CD4-positive, alpha-beta T cell (primary cell): ENCODE measurements around the gene GATA5. TPM values are rescaled to one million over a fixed set of nuclear protein-coding genes. Genes with fewer than 3 reads are reported as not detected.

Source experiments
- ATAC-seq: fragments of 200-7000 bp; cut with Tn5 transposase; one replicate; pipeline ENCODE4 v1.10.0; 2022; ENCODE audit warnings: mild to moderate bottlenecking; ENCODE audit not compliant: poor library complexity
- CTCF ChIA-PET: fragments of 350-600 bp; sonication (Branson Sonifier 250); formaldehyde crosslinking; loops from one replicate; lab custom pipeline; 2021; ENCODE audit warnings: antibody characterized with exemption, inconsistent platforms; lab: Charles Lee
- POLR2A ChIA-PET: fragments of 350-600 bp; sonication (Branson Sonifier 250); formaldehyde crosslinking; loops from one replicate; lab custom pipeline; 2021; ENCODE audit warnings: antibody characterized with exemption, inconsistent platforms; lab: Charles Lee
- DNase-seq, 14 experiments: peaks; one replicate each; pipeline ENCODE4 v3.0.0-alpha.2; 2013 to 2020; ENCODE audit warnings: mixed read lengths in 2 of 14
- H3K27ac ChIP-seq, 2 donors: one replicate each; pipeline versions ENCODE4 v1.5.1 to v1.7.0; 2013; ENCODE audit warnings: low read length in 2 of 2, low read depth in 1 of 2, mild to moderate bottlenecking in 1 of 2
- H3K27me3 ChIP-seq, 2 experiments: 1 replicate in 1 of 2; 2 replicates in 1 of 2; pipeline versions ENCODE4 v1.6.1 to v1.7.0; 2013; ENCODE audit warnings: low read length in 2 of 2, control low read depth in 1 of 2, mild to moderate bottlenecking in 1 of 2, moderate library complexity in 1 of 2; ENCODE audit not compliant: insufficient read depth in 2 of 2, control insufficient read depth in 1 of 2
- H3K36me3 ChIP-seq: one replicate; pipeline ENCODE4 v1.6.1; 2013; ENCODE audit warnings: low read length, control low read depth; ENCODE audit not compliant: insufficient read depth
- H3K4me1 ChIP-seq: one replicate; pipeline ENCODE4 v1.6.1; 2013; ENCODE audit warnings: low read length, control low read depth; ENCODE audit not compliant: insufficient read depth
- H3K4me3 ChIP-seq: one replicate; pipeline ENCODE4 v1.5.1; 2013; ENCODE audit warnings: mild to moderate bottlenecking, low read length, moderate library complexity
- H3K9me3 ChIP-seq, 2 experiments: 1 replicate in 1 of 2; 2 replicates in 1 of 2; pipeline versions ENCODE4 v1.6.1 to v1.7.0; 2013; ENCODE audit warnings: low read length in 2 of 2, mild to moderate bottlenecking in 2 of 2, control low read depth in 1 of 2, moderate library complexity in 1 of 2; ENCODE audit not compliant: control insufficient read depth in 1 of 2, insufficient read depth in 1 of 2
- H3K27ac Mint-ChIP-seq: one replicate; pipeline ENCODE4 v1.8.0; 2020; ENCODE audit warnings: mixed read lengths
- H3K27me3 Mint-ChIP-seq: one replicate; pipeline ENCODE4 v1.8.0; 2021; ENCODE audit warnings: mixed read lengths
- H3K36me3 Mint-ChIP-seq: one replicate; pipeline ENCODE4 v1.8.0; 2021; ENCODE audit warnings: low read depth, mixed read lengths
- H3K4me1 Mint-ChIP-seq: one replicate; pipeline ENCODE4 v1.8.0; 2021; ENCODE audit warnings: low read depth, mixed read lengths
- H3K4me3 Mint-ChIP-seq: one replicate; pipeline ENCODE4 v1.8.0; 2020; ENCODE audit warnings: mild to moderate bottlenecking, mixed read lengths
- H3K9me3 Mint-ChIP-seq: one replicate; pipeline ENCODE4 v1.8.0; 2020; ENCODE audit warnings: mixed read lengths
- intact Hi-C, 2 experiments: fragments of 100-400 bp; cut with DNase I in 1 of 2; cut with micrococcal nuclease in 1 of 2; formaldehyde crosslinking; loops; one replicate each; pipeline versions ENCODE4 v1.15.1 to v1.9.0; 2023 to 2025; cut with DNase I, micrococcal nuclease
- total RNA-seq, 174 experiments: library from RNA in 2 of 174; stranded (reverse) in 2 of 174; gene quantifications; one replicate each; pipeline ENCODE4 v1.2.3 and lab custom pipeline; 2021 to 2026
- TF ChIP-seq, protein P1 (sequence below): fragments of 200-600 bp; IDR thresholded peaks from one replicate; pipeline ENCODE4 v1.8.0; 2022; ENCODE audit warnings: antibody characterized with exemption, mild to moderate bottlenecking

Gene GATA5
- total RNA-seq, 2 experiments from 2014 or later, result not detected

DNA sequence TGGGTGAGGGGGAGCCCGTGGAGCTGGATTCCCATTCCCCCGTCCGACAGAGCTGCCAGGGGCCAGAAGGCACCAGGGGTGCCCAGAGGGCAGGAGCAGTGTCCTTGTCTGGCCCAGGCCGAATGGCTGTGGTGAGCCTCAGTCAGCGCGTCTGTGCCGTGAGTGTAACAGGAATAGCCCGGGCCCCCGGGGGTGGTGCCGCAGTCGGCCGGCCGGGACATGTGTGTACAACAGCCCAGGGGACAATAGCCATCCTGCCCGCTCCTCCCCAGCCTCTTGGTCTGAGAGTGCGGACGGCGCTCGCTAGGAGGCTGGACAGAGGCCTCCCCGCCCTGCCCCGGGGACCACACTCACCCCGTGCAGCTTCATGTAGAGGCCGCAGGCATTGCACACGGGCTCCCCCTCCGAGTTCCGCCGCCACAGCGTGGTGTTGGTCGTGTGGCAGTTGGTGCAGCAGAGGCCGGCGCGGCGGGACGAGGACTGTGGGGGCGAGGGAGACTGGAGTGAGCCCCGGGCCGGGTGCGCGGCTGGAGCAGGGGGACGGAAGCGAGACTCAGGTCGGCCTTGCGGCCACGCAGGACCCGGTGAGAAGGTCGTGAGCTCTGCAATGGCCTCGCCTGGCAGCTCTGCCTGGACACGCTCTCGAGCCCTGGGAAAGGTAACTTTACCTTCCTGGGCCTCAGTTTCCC lies 9.6 kb downstream of the GATA5 start:
- no peak overlapping the region for H3K4me3 ChIP-seq
- ChIA-PET CTCF (no interaction called here), POLR2A (no interaction called here)
- intact Hi-C loops, result no loop called here
- no peak overlapping the region for H3K27ac ChIP-seq
- peaks cover 17% of the 10 kb centered on the region for H3K27me3 Mint-ChIP-seq
- no peaks in the 10 kb centered on the region for H3K36me3 Mint-ChIP-seq
- DNase-seq (no peak), ATAC-seq (no peak)
- H3K36me3 ChIP-seq, result no peaks in the 10 kb centered on the region
- TF ChIP-seq, protein P1, sequence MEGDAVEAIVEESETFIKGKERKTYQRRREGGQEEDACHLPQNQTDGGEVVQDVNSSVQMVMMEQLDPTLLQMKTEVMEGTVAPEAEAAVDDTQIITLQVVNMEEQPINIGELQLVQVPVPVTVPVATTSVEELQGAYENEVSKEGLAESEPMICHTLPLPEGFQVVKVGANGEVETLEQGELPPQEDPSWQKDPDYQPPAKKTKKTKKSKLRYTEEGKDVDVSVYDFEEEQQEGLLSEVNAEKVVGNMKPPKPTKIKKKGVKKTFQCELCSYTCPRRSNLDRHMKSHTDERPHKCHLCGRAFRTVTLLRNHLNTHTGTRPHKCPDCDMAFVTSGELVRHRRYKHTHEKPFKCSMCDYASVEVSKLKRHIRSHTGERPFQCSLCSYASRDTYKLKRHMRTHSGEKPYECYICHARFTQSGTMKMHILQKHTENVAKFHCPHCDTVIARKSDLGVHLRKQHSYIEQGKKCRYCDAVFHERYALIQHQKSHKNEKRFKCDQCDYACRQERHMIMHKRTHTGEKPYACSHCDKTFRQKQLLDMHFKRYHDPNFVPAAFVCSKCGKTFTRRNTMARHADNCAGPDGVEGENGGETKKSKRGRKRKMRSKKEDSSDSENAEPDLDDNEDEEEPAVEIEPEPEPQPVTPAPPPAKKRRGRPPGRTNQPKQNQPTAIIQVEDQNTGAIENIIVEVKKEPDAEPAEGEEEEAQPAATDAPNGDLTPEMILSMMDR, result no peak
- H3K4me1 ChIP-seq, result no peaks in the 10 kb centered on the region
- H3K9me3 Mint-ChIP-seq, result no peaks in the 10 kb centered on the region
- no peak overlapping the region for H3K4me3 Mint-ChIP-seq
- peaks cover 0 to 13% of the 10 kb centered on the region in 2 experiments for H3K27me3 ChIP-seq
- H3K4me1 Mint-ChIP-seq, result no peaks in the 10 kb centered on the region
- H3K9me3 ChIP-seq, result no peaks in the 10 kb centered on the region
- H3K27ac Mint-ChIP-seq, result no peak overlapping the region

DNA sequence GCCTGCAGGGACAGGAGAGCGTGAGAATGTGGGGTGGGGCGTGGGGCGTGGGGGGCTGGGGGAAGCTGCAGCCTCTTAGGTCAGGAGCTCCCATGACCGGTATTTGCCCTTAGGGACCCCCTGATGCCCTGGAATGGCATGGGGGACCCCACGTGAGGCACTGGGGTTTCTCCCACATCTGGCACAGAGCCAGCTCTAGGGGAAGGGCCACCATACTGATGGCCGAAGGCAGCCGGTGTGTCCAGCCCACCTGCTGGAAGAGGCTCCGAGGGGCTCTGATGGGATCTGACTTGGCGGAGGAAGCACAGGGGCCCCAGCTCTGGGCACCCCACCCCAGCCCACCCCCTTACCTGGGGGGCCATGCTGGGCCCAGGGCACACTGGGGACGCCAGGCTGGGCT lies 10.8 kb downstream of the GATA5 start:
- POLR2A ChIA-PET, result no interaction called here
- TF ChIP-seq, protein P1, result no peak
- no peaks in the 10 kb centered on the region for H3K36me3 Mint-ChIP-seq

DNA sequence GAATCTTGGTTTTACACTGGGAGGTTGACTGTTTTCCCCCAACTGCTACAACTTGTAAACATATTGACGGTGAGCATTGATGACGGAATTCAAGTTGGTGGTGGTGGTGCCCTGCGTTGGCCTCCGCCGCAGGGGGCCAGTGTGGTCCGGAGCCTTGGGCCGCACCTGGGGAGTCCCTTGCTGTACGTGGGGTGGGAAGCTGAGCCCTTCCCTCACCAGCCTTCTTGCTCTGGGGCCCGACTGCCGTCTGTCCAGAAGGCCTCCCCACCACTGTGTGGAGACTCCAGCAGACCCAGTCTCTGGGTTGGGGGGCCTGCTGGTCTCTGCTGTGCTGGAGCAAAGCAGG lies 11.4 kb downstream of the GATA5 start:
- Mint-ChIP-seq H3K27me3 (peaks cover 7% of the 10 kb centered on the region), H3K4me1 (no peaks in the 10 kb centered on the region), H3K9me3 (no peaks in the 10 kb centered on the region), H3K36me3 (no peaks in the 10 kb centered on the region), H3K27ac (no peak overlapping the region), H3K4me3 (no peak overlapping the region)
- ChIA-PET POLR2A (no interaction called here), CTCF (interaction anchor here (0.6 kb wide), 1 partner anchor 36 kb away, joined by 3 read pairs; no protein-coding TSS in a partner anchor)
- Histone ChIP-seq H3K4me1 (no peaks in the 10 kb centered on the region), H3K27ac (no peak overlapping the region), H3K36me3 (no peaks in the 10 kb centered on the region), H3K4me3 (no peak overlapping the region), H3K9me3 (no peaks in the 10 kb centered on the region), H3K27me3 (peaks cover 0 to 2% of the 10 kb centered on the region in 2 experiments)
- DNase-seq (no peak), ATAC-seq (no peak)
- intact Hi-C loops, result no loop called here
- TF ChIP-seq, protein P1, result no peak

More for the DNA sequence above, 10.8 kb downstream of the GATA5 start:
- no peak overlapping the region for H3K27ac Mint-ChIP-seq
- H3K27me3 ChIP-seq, result peaks cover 0 to 5% of the 10 kb centered on the region in 2 experiments
- H3K4me1 Mint-ChIP-seq, result no peaks in the 10 kb centered on the region
- CTCF ChIA-PET, result interaction anchor here (0.6 kb wide), 1 partner anchor 35 kb away, joined by 3 read pairs; no protein-coding TSS in a partner anchor
- no peaks in the 10 kb centered on the region for H3K36me3 ChIP-seq
- ATAC-seq, result no peak
- H3K27me3 Mint-ChIP-seq, result peaks cover 13% of the 10 kb centered on the region
- H3K9me3 ChIP-seq, result no peaks in the 10 kb centered on the region
- H3K27ac ChIP-seq, result no peak overlapping the region
- H3K9me3 Mint-ChIP-seq, result no peaks in the 10 kb centered on the region
- no peaks in the 10 kb centered on the region for H3K4me1 ChIP-seq
- no peak overlapping the region for H3K4me3 Mint-ChIP-seq
- DNase-seq, result no peak
- intact Hi-C loops, result no loop called here
- no peak overlapping the region for H3K4me3 ChIP-seq
